HEK293 (cell line): ENCODE data around the gene NXT1.

ENCODE experiments used
- CTCF ChIA-PET: fragments of 350-600 bp; formaldehyde crosslinking; extraction: SDS; loops from one replicate; lab custom pipeline; 2021; ENCODE audit warnings: antibody characterized with exemption; lab: Yijun Ruan, JAX
- POLR2A ChIA-PET: fragments of 300-600 bp; formaldehyde crosslinking; extraction: SDS; loops from one replicate; lab custom pipeline; 2020; ENCODE audit warnings: antibody characterized with exemption, inconsistent platforms; lab: Yijun Ruan, JAX
- H3K27ac ChIP-seq: fragments of 200-500 bp; sonication (Bioruptor generic); 2 replicates; pipeline ENCODE4 v1.5.1; 2014; ENCODE audit warnings: low read depth, low read length, control low read depth, inconsistent platforms; ENCODE audit errors: extremely low read depth
- H3K36me3 ChIP-seq, 2 experiments: fragments of 200-500 bp in 1 of 2; sonication (Bioruptor generic) in 1 of 2; 1 replicate in 1 of 2; 2 replicates in 1 of 2; pipeline ENCODE4 v1.5.1; 2014 to 2017; ENCODE audit warnings: inconsistent platforms in 2 of 2, low read length in 2 of 2; ENCODE audit not compliant: control insufficient read depth in 2 of 2, insufficient read depth in 1 of 2
- H3K4me1 ChIP-seq: fragments of 200-500 bp; sonication (Bioruptor generic); 2 replicates; pipeline ENCODE4 v1.5.1; 2014; ENCODE audit warnings: mild to moderate bottlenecking, low read length, inconsistent platforms; ENCODE audit not compliant: control insufficient read depth, insufficient read depth
- H3K4me3 ChIP-seq: 2 replicates; pipeline ENCODE4 v1.5.1; 2011; ENCODE audit warnings: low read depth, mild to moderate bottlenecking, control low read depth, low read length, moderate library complexity
- H3K9me3 ChIP-seq: fragments of 200-500 bp; sonication (Bioruptor generic); 2 replicates; pipeline ENCODE4 v1.5.1; 2014; ENCODE audit warnings: low read depth, low read length, inconsistent platforms; ENCODE audit not compliant: control insufficient read depth, insufficient read depth
- EGR2 ChIP-seq: fragments of 450-650 bp; formaldehyde crosslinking; IDR thresholded peaks from 2 replicates; pipeline ENCODE4 v1.5.1; 2016; ENCODE audit warnings: low read depth, missing biosample characterization, missing genetic modification characterization
- FEZF1 ChIP-seq: fragments of 450-650 bp; formaldehyde crosslinking; IDR thresholded peaks from 2 replicates; pipeline ENCODE4 v1.5.1; 2016; ENCODE audit warnings: missing biosample characterization, missing genetic modification characterization
- GLIS1 ChIP-seq: fragments of 450-650 bp; formaldehyde crosslinking; IDR thresholded peaks from 2 replicates; pipeline ENCODE4 v1.5.1; 2016; ENCODE audit warnings: missing biosample characterization, missing genetic modification characterization
- HOXD13 ChIP-seq: sonication (generic); formaldehyde crosslinking; IDR thresholded peaks from 2 replicates; pipeline ENCODE4 v1.8.0; 2022; ENCODE audit warnings: missing genetic modification reagents, borderline replicate concordance
- KLF10 ChIP-seq: fragments of 450-650 bp; IDR thresholded peaks from 2 replicates; pipeline ENCODE4 v1.5.1; 2018; ENCODE audit warnings: missing biosample characterization, mild to moderate bottlenecking, missing genetic modification characterization
- SCRT1 ChIP-seq: fragments of 450-650 bp; formaldehyde crosslinking; IDR thresholded peaks from 2 replicates; pipeline ENCODE4 v1.5.1; 2016; ENCODE audit warnings: missing biosample characterization, missing genetic modification characterization, borderline replicate concordance
- SCRT2 ChIP-seq: fragments of 450-650 bp; formaldehyde crosslinking; IDR thresholded peaks from 2 replicates; pipeline ENCODE4 v1.5.1; 2016; ENCODE audit warnings: missing biosample characterization, missing genetic modification characterization
- WT1 ChIP-seq: fragments of 450-650 bp; formaldehyde crosslinking; IDR thresholded peaks from 2 replicates; pipeline ENCODE4 v1.5.1; 2016; ENCODE audit warnings: missing biosample characterization, missing genetic modification characterization
- ZBTB44 ChIP-seq: fragments of 450-650 bp; IDR thresholded peaks from 2 replicates; pipeline ENCODE4 v1.5.1; 2018; ENCODE audit warnings: missing biosample characterization, mild to moderate bottlenecking, missing genetic modification characterization
- ZBTB6 ChIP-seq: fragments of 450-650 bp; formaldehyde crosslinking; IDR thresholded peaks from 2 replicates; pipeline ENCODE4 v1.5.1; 2017; ENCODE audit warnings: missing biosample characterization, missing genetic modification characterization
- ZFP69B ChIP-seq: fragments of 450-650 bp; formaldehyde crosslinking; IDR thresholded peaks from 2 replicates; pipeline ENCODE4 v1.5.1; 2016; ENCODE audit warnings: missing biosample characterization, missing genetic modification characterization
- ZIC2 ChIP-seq: fragments of 450-650 bp; formaldehyde crosslinking; IDR thresholded peaks from 2 replicates; pipeline ENCODE4 v1.5.1; 2016; ENCODE audit warnings: missing biosample characterization, missing genetic modification characterization
- ZNF174 ChIP-seq: fragments of 450-650 bp; formaldehyde crosslinking; IDR thresholded peaks from 2 replicates; pipeline ENCODE4 v1.5.0; 2017; ENCODE audit warnings: missing biosample characterization, mild to moderate bottlenecking, missing genetic modification characterization
- ZNF24 ChIP-seq: fragments of 450-650 bp; formaldehyde crosslinking; IDR thresholded peaks from 2 replicates; pipeline ENCODE4 v1.5.1; 2016; ENCODE audit warnings: missing biosample characterization, missing genetic modification characterization
- ZNF341 ChIP-seq: fragments of 450-650 bp; formaldehyde crosslinking; IDR thresholded peaks from 2 replicates; pipeline ENCODE4; 2016; ENCODE audit warnings: low read depth, missing biosample characterization, missing genetic modification characterization
- ZNF416 ChIP-seq: fragments of 450-650 bp; formaldehyde crosslinking; IDR thresholded peaks from 2 replicates; pipeline ENCODE4 v1.5.1; 2016; ENCODE audit warnings: missing biosample characterization, missing genetic modification characterization
- ZNF423 ChIP-seq: fragments of 450-650 bp; formaldehyde crosslinking; IDR thresholded peaks from 2 replicates; pipeline ENCODE4 v1.5.1; 2016; ENCODE audit warnings: missing biosample characterization, missing genetic modification characterization
- ZNF529 ChIP-seq: fragments of 450-650 bp; formaldehyde crosslinking; IDR thresholded peaks from 2 replicates; pipeline ENCODE4 v1.5.1; 2017; ENCODE audit warnings: missing genetic modification characterization, missing biosample characterization; ENCODE audit not compliant: insufficient replicate concordance
- ZNF560 ChIP-seq: fragments of 450-650 bp; formaldehyde crosslinking; IDR thresholded peaks from 2 replicates; pipeline ENCODE4 v1.5.1; 2017; ENCODE audit warnings: missing biosample characterization, missing genetic modification characterization, borderline replicate concordance
- ZNF596 ChIP-seq: fragments of 450-650 bp; IDR thresholded peaks from 2 replicates; pipeline ENCODE4 v1.5.0; 2018; ENCODE audit warnings: missing biosample characterization, mild to moderate bottlenecking, missing genetic modification characterization, moderate library complexity
- TF ChIP-seq, protein P1 (sequence below): fragments of 450-650 bp; formaldehyde crosslinking; IDR thresholded peaks from 2 replicates; pipeline ENCODE4 v1.5.1; 2016; ENCODE audit warnings: missing biosample characterization, missing genetic modification characterization

The NXT1 gene

GRCh38 chr20:23320317-23320716, 30.3 kb upstream of the NXT1 start (continued):
- TF ChIP-seq ZBTB44 (tag by site-specific recombination) (no peak), SCRT1 (tag by site-specific recombination) (peak; percentile 92), SCRT2 (peak; percentile 95), ZNF24 (tag by site-specific recombination) (no peak), ZNF529 (tag by site-specific recombination) (no peak)

GRCh38 chr20:23325107-23325506, 25.5 kb upstream of the NXT1 start:
- POLR2A ChIA-PET = no interaction called here
- TF ChIP-seq KLF10 (tag by site-specific recombination) = no peak
- TF ChIP-seq WT1 (tag by site-specific recombination) = no peak
- peak; percentile 49; the same call in 1 of the 2 replicates for TF ChIP-seq ZNF423 (tag by site-specific recombination)
- peak; percentile 67 for TF ChIP-seq ZNF341
- peak; percentile 100 for TF ChIP-seq ZIC2
- TF ChIP-seq ZNF560 = no peak
- peak; percentile 81 for TF ChIP-seq FEZF1 (tag by site-specific recombination)
- TF ChIP-seq ZNF174 = no peak
- TF ChIP-seq, protein P1, sequence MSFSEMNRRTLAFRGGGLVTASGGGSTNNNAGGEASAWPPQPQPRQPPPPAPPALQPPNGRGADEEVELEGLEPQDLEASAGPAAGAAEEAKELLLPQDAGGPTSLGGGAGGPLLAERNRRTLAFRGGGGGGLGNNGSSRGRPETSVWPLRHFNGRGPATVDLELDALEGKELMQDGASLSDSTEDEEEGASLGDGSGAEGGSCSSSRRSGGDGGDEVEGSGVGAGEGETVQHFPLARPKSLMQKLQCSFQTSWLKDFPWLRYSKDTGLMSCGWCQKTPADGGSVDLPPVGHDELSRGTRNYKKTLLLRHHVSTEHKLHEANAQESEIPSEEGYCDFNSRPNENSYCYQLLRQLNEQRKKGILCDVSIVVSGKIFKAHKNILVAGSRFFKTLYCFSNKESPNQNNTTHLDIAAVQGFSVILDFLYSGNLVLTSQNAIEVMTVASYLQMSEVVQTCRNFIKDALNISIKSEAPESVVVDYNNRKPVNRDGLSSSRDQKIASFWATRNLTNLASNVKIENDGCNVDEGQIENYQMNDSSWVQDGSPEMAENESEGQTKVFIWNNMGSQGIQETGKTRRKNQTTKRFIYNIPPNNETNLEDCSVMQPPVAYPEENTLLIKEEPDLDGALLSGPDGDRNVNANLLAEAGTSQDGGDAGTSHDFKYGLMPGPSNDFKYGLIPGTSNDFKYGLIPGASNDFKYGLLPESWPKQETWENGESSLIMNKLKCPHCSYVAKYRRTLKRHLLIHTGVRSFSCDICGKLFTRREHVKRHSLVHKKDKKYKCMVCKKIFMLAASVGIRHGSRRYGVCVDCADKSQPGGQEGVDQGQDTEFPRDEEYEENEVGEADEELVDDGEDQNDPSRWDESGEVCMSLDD (tag by site-specific recombination) = no peak
- no peak for TF ChIP-seq EGR2 (tag by site-specific recombination)
- peak; percentile 54 for TF ChIP-seq GLIS1 (tag by site-specific recombination)
- TF ChIP-seq ZFP69B (tag by site-specific recombination) = no peak
- no peak for TF ChIP-seq HOXD13 (CRISPR knock-in tag)
- peak; percentile 26; the same call in 1 of the 2 replicates for TF ChIP-seq ZNF596
- Histone ChIP-seq H3K4me3 (no peak overlapping the region), H3K9me3 (no peaks in the 10 kb centered on the region), H3K36me3 (no peaks in the 10 kb centered on the region), H3K4me1 (no peaks in the 10 kb centered on the region), H3K27ac (no peak overlapping the region)
- CTCF ChIA-PET = interaction anchor here (0.6 to 1.4 kb wide), 3 partner anchors 16 to 274 kb away, joined by 3 to 5 read pairs (median 4); partner anchors contain the start of gene NAPB

DNA sequence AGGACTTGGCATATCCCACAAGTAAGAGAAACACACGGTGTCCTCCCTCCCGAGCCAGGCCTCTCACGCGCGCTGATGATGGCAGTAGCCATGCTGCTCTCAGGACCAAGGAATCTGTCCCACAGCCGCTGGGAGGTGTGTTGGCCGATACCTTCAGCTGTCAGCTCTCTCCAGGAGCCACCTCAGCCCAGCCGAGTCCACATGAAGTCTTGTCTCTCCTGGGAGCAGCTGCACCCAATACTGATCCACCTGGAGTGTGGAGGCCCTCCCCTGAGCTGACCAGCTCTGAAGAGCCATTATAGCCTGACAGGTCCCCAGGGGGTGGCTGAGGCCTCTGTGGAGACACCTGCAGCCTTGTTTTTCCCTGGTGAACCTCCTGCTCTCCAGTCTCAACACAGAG, 23.8 kb upstream of the NXT1 start:
- TF ChIP-seq GLIS1 (tag by site-specific recombination) (peak; percentile 34), ZIC2 (peak; percentile 53), ZNF416 (tag by site-specific recombination) (no peak), ZBTB6 (tag by site-specific recombination) (no peak)
- no peaks in the 10 kb centered on the region for H3K4me1 ChIP-seq
- POLR2A ChIA-PET = no interaction called here
- no peak overlapping the region for H3K27ac ChIP-seq
- CTCF ChIA-PET = no interaction called here
- no peaks in the 10 kb centered on the region for H3K9me3 ChIP-seq
- H3K4me3 ChIP-seq = no peak overlapping the region
- H3K36me3 ChIP-seq = no peaks in the 10 kb centered on the region
